ENCODE data around the gene PARD6B.
"Not testable (repeated sequence)": the region's sequence is repeated elsewhere in the genome, so short reads cannot be mapped to it uniquely, and the experiment has no call there.

PARD6B gene

GRCh38 chr20:50771419-50772080 is 40.2 kb downstream of the PARD6B start:
- not testable (repeated sequence) for H2AFZ ChIP-seq (ENCODE audit: low read depth, low read length); H3K27me3 ChIP-seq (ENCODE audit: insufficient read depth, low read length); H3K36me3 ChIP-seq (ENCODE audit: insufficient read depth, low read length); H3K9me3 ChIP-seq (ENCODE audit: low read length); H3K4me3 ChIP-seq (ENCODE audit: low read length); H3K4me1 ChIP-seq (ENCODE audit: insufficient read depth, low read length)

DNA sequence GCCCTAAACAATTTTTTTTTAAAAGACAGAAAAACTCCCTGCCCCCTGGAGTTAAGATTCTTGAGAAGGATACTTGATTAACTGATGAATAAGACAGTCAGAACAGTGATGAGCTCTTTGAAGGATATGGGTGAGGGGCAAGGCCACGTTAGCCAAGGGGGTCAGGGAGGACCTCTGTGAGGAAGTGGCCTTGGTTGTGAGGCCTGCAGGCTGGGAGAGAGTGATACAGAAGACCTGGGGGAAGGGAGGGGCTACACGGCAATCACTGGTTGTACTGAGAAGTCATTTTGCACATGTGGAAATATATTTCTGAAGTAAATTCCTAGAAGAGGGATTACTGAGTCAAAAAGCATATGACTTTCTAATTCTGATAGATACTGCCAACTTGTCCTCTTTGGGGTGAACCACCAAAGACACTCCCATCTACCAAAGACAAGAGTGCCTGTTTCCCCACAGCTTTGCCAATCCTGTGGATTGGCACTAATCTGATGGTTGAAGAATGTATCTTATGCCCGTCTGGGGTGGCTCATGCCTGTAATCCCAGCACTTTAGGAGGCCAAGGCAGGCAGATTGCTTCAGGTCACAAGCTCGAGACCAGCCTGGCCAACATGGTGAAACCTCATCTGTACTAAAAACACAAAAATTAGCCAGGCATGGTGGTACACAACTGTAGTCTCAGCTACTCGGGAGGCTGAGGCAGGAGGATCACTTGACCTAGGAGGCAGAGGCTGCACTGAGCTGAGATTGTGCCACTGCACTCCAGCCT is 41.2 kb downstream of the PARD6B start:
- no peak overlapping the region for H2AFZ ChIP-seq (ENCODE audit: low read depth, low read length)

GRCh38 chr20:50774515-50774914 is 43.1 kb downstream of the PARD6B start:
- no peak overlapping the region for H2AFZ ChIP-seq (ENCODE audit: low read depth, low read length)
- H3K4me3 ChIP-seq (ENCODE audit: low read length): no peak overlapping the region
- peaks cover 7% of the 10 kb centered on the region for H3K4me1 ChIP-seq (ENCODE audit: insufficient read depth, low read length)
- H3K27me3 ChIP-seq (ENCODE audit: insufficient read depth, low read length): no peaks in the 10 kb centered on the region
- no peaks in the 10 kb centered on the region for H3K36me3 ChIP-seq (ENCODE audit: insufficient read depth, low read length)
- H3K9me3 ChIP-seq (ENCODE audit: low read length): no peaks in the 10 kb centered on the region

More for the DNA sequence above, 41.2 kb downstream of the PARD6B start:
- Histone ChIP-seq H3K27me3 (ENCODE audit: insufficient read depth, low read length) (no peaks in the 10 kb centered on the region), H3K9me3 (ENCODE audit: low read length) (no peaks in the 10 kb centered on the region), H3K4me3 (ENCODE audit: low read length) (no peak overlapping the region), H3K4me1 (ENCODE audit: insufficient read depth, low read length) (peaks cover 7% of the 10 kb centered on the region), H3K36me3 (ENCODE audit: insufficient read depth, low read length) (no peaks in the 10 kb centered on the region)

DNA sequence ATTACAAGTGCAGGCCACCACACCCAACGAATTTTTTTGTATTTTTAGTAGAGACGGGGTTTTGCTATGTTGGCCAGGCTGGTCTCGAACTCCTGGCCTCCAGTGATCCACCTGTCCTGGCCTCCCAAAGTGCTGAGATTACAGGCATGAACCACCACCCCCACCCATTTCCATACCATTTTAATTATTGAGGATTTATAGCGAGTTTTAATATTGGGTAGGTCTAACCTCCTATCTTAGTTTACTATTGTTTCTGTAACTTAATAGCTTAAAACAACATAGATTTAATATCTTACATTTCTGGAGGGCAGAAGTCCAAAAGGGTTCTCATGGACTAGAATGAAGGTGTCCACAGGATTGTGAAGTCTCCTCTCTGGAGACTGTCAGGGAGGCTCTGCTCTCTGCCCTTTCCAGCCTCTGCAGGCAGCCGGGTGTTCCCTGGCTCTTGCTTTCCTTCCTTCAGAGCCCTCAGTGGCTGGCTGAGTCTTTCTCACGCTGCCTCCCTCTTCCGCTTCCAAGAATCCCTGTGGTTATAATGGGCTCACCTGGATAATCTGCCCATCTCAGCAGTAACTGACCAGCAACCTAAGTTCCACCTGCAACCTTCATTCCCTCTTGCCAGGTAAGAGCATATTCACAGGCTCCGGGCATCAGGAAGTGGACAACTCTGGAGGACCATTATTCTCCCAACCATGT is 44.9 kb downstream of the PARD6B start:
- H3K27me3 ChIP-seq (ENCODE audit: insufficient read depth, low read length): no peaks in the 10 kb centered on the region
- peaks cover 2% of the 10 kb centered on the region for H3K4me1 ChIP-seq (ENCODE audit: insufficient read depth, low read length)
- no peaks in the 10 kb centered on the region for H3K9me3 ChIP-seq (ENCODE audit: low read length)
- H3K36me3 ChIP-seq (ENCODE audit: insufficient read depth, low read length): no peaks in the 10 kb centered on the region
- no peak overlapping the region for H2AFZ ChIP-seq (ENCODE audit: low read depth, low read length)
- H3K4me3 ChIP-seq (ENCODE audit: low read length): no peak overlapping the region

DNA sequence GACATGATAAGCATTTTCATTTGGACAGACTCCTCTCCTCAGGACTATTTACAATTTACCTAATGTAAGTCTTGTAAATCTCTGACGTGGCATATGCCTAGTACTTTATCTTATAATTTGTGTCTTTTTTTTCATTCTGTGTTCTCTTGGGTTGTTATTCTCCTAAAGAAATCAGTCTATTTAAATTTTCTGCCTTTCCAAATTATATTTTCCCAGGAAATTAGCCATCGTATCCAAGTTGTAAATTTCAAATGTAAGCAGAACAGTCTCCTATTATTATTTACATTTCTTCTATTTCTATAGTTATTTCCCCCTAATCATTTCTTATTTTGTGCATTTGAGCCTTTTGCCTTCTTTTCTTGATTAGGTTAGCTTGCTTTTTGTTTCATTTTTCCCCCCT is 46.0 kb downstream of the PARD6B start:
- no peak overlapping the region for H2AFZ ChIP-seq (ENCODE audit: low read depth, low read length)
- H3K36me3 ChIP-seq (ENCODE audit: insufficient read depth, low read length): no peaks in the 10 kb centered on the region
- H3K27me3 ChIP-seq (ENCODE audit: insufficient read depth, low read length): no peaks in the 10 kb centered on the region
- no peaks in the 10 kb centered on the region for H3K4me1 ChIP-seq (ENCODE audit: insufficient read depth, low read length)
- no peak overlapping the region for H3K4me3 ChIP-seq (ENCODE audit: low read length)
- H3K9me3 ChIP-seq (ENCODE audit: low read length): no peaks in the 10 kb centered on the region

DNA sequence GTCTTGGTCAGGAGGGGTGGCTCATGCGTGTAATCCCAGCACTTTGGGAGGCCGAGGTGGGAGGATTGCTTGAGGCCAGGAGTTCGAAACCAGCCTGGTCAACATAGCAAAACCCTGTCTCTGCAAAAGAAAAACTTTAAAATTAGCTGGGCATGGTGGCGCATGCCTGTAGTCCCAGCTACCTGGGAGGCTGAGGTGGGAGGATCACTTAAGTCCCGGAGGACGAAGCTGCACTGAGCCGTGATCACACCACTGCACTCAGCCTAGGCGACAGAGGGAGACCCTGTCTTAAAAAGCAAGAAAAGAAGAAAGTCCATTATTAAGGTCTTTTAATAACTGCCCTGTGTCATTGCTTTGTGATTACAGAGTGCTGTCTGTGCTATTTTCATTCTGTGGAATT is 47.6 kb downstream of the PARD6B start:
- not testable (repeated sequence) for H3K27me3 ChIP-seq (ENCODE audit: insufficient read depth, low read length); H3K9me3 ChIP-seq (ENCODE audit: low read length); H3K4me3 ChIP-seq (ENCODE audit: low read length); H2AFZ ChIP-seq (ENCODE audit: low read depth, low read length); H3K4me1 ChIP-seq (ENCODE audit: insufficient read depth, low read length); H3K36me3 ChIP-seq (ENCODE audit: insufficient read depth, low read length)

DNA sequence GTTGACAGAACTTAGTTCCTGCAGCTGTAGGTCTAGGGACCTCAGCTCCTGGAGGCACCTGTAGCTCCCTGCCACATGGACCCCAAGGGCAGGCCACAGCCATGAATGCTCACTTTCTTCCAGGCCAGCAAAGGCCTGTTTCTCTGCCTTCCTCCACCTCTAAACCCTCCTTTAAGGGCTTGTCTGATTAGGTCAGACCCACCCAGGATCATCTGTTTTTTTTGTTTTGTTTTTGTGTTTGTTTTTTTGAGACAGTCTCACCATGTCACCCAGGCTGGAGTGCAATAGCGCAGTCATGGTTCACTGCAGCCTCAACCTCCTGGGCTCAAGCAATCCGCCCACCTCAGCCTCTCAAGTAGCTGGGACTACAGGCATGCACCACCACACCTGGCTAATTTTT is 52.0 kb downstream of the PARD6B start:
- Histone ChIP-seq H2AFZ (ENCODE audit: low read depth, low read length) (no peak overlapping the region), H3K4me1 (ENCODE audit: insufficient read depth, low read length) (no peaks in the 10 kb centered on the region), H3K36me3 (ENCODE audit: insufficient read depth, low read length) (no peaks in the 10 kb centered on the region), H3K4me3 (ENCODE audit: low read length) (no peak overlapping the region), H3K9me3 (ENCODE audit: low read length) (no peaks in the 10 kb centered on the region), H3K27me3 (ENCODE audit: insufficient read depth, low read length) (no peaks in the 10 kb centered on the region)

DNA sequence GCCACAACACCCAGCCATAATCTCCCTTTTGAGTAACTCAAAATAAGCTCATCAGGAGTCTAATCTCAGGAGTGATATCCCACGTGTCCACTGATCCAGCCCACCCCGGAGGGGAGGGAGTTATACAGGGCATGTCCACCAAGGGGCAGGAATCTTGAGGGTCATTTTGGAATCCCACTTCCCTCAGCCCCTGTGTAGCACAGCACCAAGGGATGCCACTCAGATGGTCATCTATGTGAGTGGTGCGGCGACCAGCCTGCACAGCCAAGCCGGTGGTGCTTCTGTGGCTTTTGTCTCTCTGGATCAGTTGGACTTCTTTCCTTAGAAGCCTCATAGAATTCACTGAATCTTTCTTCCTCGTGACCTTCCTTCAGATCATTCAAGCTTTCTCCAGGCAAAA is 52.5 kb downstream of the PARD6B start:
- Histone ChIP-seq H2AFZ (ENCODE audit: low read depth, low read length) (no peak overlapping the region), H3K9me3 (ENCODE audit: low read length) (no peaks in the 10 kb centered on the region), H3K27me3 (ENCODE audit: insufficient read depth, low read length) (no peaks in the 10 kb centered on the region), H3K36me3 (ENCODE audit: insufficient read depth, low read length) (no peaks in the 10 kb centered on the region), H3K4me1 (ENCODE audit: insufficient read depth, low read length) (no peaks in the 10 kb centered on the region), H3K4me3 (ENCODE audit: low read length) (no peak overlapping the region)

- Histone ChIP-seq H2AFZ (ENCODE audit: low read depth, low read length) (no peak overlapping the region), H3K36me3 (ENCODE audit: insufficient read depth, low read length) (no peaks in the 10 kb centered on the region), H3K27me3 (ENCODE audit: insufficient read depth, low read length) (no peaks in the 10 kb centered on the region), H3K4me3 (ENCODE audit: low read length) (no peak overlapping the region), H3K9me3 (ENCODE audit: low read length) (no peaks in the 10 kb centered on the region), H3K4me1 (ENCODE audit: insufficient read depth, low read length) (no peaks in the 10 kb centered on the region)
Measured at GRCh38 chr20:50784464-50784863, 53.1 kb downstream of the PARD6B start.

DNA sequence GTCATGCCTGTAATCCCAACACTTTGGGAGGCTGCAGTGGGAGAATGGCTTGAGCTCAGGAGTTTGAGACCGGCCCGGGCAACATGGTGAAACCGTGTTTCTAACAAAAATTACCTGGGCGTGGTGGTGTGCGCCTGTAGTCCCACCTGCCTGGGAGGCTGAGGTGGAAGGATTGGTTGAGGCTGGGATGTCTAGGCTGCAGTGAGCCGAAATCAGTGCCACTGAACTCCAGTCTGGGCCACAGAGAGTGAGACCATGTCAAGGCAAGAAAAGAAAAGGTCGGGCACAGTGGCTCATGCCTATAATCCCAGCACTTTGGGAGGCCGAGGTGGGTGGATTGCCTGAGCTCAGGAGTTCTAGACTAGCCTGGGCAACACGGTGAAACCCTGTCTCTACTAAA is 55.3 kb downstream of the PARD6B start:
- Histone ChIP-seq H2AFZ (ENCODE audit: low read depth, low read length) (no peak overlapping the region), H3K36me3 (ENCODE audit: insufficient read depth, low read length) (no peaks in the 10 kb centered on the region), H3K4me1 (ENCODE audit: insufficient read depth, low read length) (peaks cover 6% of the 10 kb centered on the region), H3K27me3 (ENCODE audit: insufficient read depth, low read length) (no peaks in the 10 kb centered on the region), H3K9me3 (ENCODE audit: low read length) (no peaks in the 10 kb centered on the region), H3K4me3 (ENCODE audit: low read length) (no peak overlapping the region)

- H2AFZ ChIP-seq (ENCODE audit: low read depth, low read length): no peak overlapping the region
- H3K9me3 ChIP-seq (ENCODE audit: low read length): no peaks in the 10 kb centered on the region
- no peaks in the 10 kb centered on the region for H3K27me3 ChIP-seq (ENCODE audit: insufficient read depth, low read length)
- H3K4me3 ChIP-seq (ENCODE audit: low read length): no peak overlapping the region
- H3K36me3 ChIP-seq (ENCODE audit: insufficient read depth, low read length): no peaks in the 10 kb centered on the region
- peaks cover 6% of the 10 kb centered on the region for H3K4me1 ChIP-seq (ENCODE audit: insufficient read depth, low read length)
Measured at GRCh38 chr20:50787181-50787580, 55.8 kb downstream of the PARD6B start.

DNA sequence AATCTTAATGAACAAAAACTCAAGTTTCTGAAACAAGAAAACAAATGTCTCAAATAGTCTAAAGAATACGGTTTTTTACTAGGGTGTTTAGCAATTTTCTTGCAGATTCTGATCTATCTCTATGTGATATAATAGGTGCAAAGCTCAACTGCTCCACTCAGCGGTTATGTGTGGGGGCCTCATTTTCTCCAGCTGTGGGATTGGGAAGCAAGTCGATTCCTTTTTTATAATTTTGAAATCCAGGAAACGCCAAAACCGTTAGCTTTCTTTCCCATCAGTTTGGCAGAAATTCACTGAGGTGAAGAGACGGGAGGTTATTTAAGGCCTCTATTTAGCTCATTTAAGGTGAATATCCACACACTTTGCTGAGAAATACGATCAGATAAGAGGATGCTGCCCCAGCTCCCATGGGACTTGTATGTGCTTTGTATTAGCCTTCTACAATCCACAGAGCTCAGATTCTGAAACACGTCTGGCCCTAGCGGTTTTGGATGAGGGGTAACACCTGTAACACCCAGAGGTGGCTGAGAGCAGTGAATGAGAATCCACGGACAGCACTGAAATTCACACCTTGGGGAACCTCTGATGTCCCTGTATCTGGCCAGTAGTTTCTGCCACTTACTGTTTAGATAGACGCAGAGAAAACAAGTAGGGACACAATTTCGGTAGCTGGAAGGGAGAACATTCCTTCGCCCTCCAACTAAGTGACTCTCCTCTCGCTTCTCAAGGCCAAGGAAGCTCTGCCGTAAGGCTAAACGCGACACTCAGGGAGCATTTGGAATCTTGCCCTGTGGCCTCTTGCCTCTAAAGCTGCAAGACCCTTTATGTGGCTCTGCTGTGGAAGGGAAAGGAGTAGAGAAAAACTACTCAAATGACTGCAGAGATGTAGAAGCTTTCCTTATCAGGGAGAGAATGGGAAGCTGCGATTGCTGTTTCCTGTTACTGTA is 56.9 kb downstream of the PARD6B start:
- Histone ChIP-seq H2AFZ (ENCODE audit: low read depth, low read length) (no peak overlapping the region), H3K4me3 (ENCODE audit: low read length) (no peak overlapping the region), H3K4me1 (ENCODE audit: insufficient read depth, low read length) (peaks cover 6% of the 10 kb centered on the region)

More for the DNA sequence above, 56.9 kb downstream of the PARD6B start:
- no peaks in the 10 kb centered on the region for H3K9me3 ChIP-seq (ENCODE audit: low read length)
- no peaks in the 10 kb centered on the region for H3K36me3 ChIP-seq (ENCODE audit: insufficient read depth, low read length)
- no peaks in the 10 kb centered on the region for H3K27me3 ChIP-seq (ENCODE audit: insufficient read depth, low read length)
